ENCODE measurements around the gene CTNNAL1.

The CTNNAL1 gene

GRCh38 chr9:109028457-109028856 is 15.2 kb upstream of the CTNNAL1 start:
- DNase-seq = no peak
- intact Hi-C loops (cut with DNase I) = no loop called here

- no peak for DNase-seq
- intact Hi-C loops (cut with DNase I) = no loop called here
These were observed 13.9 kb upstream of the CTNNAL1 start for GRCh38 chr9:109027176-109027575.

- no peak for DNase-seq
- intact Hi-C loops (cut with DNase I) = no loop called here
These were observed 13.0 kb upstream of the CTNNAL1 start for GRCh38 chr9:109026306-109026705.

GRCh38 chr9:109022873-109023272 is 9.6 kb upstream of the CTNNAL1 start:
- intact Hi-C loops (cut with DNase I) = no loop called here
- no peak for DNase-seq

- no peak for DNase-seq
- intact Hi-C loops (cut with DNase I) = no loop called here
These were observed 7.5 kb upstream of the CTNNAL1 start for GRCh38 chr9:109020581-109021511.

- intact Hi-C loops (cut with DNase I) = no loop called here
- DNase-seq = no peak
These were observed 6.8 kb upstream of the CTNNAL1 start for GRCh38 chr9:109020113-109020512.

- DNase-seq = no peak
- intact Hi-C loops (cut with DNase I) = no loop called here
These were observed 6.1 kb upstream of the CTNNAL1 start for GRCh38 chr9:109019420-109019819.

GRCh38 chr9:109017493-109017892 is 4.2 kb upstream of the CTNNAL1 start:
- intact Hi-C loops (cut with DNase I) = no loop called here
- DNase-seq = no peak

- no peak for DNase-seq
- intact Hi-C loops (cut with DNase I) = no loop called here
These were observed 3.8 kb upstream of the CTNNAL1 start for GRCh38 chr9:109017061-109017460.

GRCh38 chr9:109016132-109016531 is 2.8 kb upstream of the CTNNAL1 start:
- intact Hi-C loops (cut with DNase I) = no loop called here

GRCh38 chr9:109014608-109015280 is 1.4 kb upstream of the CTNNAL1 start:
- no peak for DNase-seq
- intact Hi-C loops (cut with DNase I) = loop anchor here (5.0 kb wide), 1 partner anchor 103 kb away; the partner anchor contains the start of gene TMEM245

More at GRCh38 chr9:109016132-109016531, 2.8 kb upstream of the CTNNAL1 start:
- no peak for DNase-seq

GRCh38 chr9:109013679-109014607 is 644 bp upstream of the CTNNAL1 start:
- intact Hi-C loops (cut with DNase I) = loop anchor here (5.0 kb wide), 1 partner anchor 103 kb away; the partner anchor contains the start of gene TMEM245
- DNase-seq = peak in 2 of 10 donors; percentile 12 to 13

GRCh38 chr9:109012009-109012875 is 1.1 kb downstream of the CTNNAL1 start:
- intact Hi-C loops (cut with DNase I) = loop anchor here (1.0 to 5.0 kb wide), 2 partner anchors 78 to 105 kb away; partner anchors contain the start of genes ABITRAM, ELP1 and TMEM245
- peak in 9 of 10 donors; percentile 32 to 90 (median 57) for DNase-seq

- intact Hi-C loops (cut with DNase I) = loop anchor here (5.0 kb wide), 1 partner anchor 106 kb away; the partner anchor contains the start of gene TMEM245
- no peak for DNase-seq
These were observed 2.0 kb downstream of the CTNNAL1 start for GRCh38 chr9:109011231-109011671.

- no peak for DNase-seq
- intact Hi-C loops (cut with DNase I) = loop anchor here (5.0 kb wide), 1 partner anchor 107 kb away; the partner anchor contains the start of gene TMEM245
These were observed 2.6 kb downstream of the CTNNAL1 start for GRCh38 chr9:109010746-109011145.

GRCh38 chr9:109005678-109006077 is 7.6 kb downstream of the CTNNAL1 start:
- intact Hi-C loops (cut with DNase I) = no loop called here
- DNase-seq = no peak

- DNase-seq = no peak
- intact Hi-C loops (cut with DNase I) = no loop called here
These were observed 10.2 kb downstream of the CTNNAL1 start for GRCh38 chr9:109003116-109003515.

GRCh38 chr9:109002141-109002540 is 11.2 kb downstream of the CTNNAL1 start:
- no peak for DNase-seq
- intact Hi-C loops (cut with DNase I) = no loop called here

GRCh38 chr9:109001275-109001676 is 12.0 kb downstream of the CTNNAL1 start:
- DNase-seq = no peak
- intact Hi-C loops (cut with DNase I) = no loop called here
